NOMO-1 (cell line): Measurements from ENCODE around the gene SIPA1L3.
"Not testable (repeated sequence)": the region's sequence is repeated elsewhere in the genome, so short reads cannot be mapped to it uniquely, and the experiment has no call there.

Experiments
- DNase-seq, 2 experiments: peaks; one replicate each; lab custom pipeline; 2025; ENCODE audit not compliant: unreplicated experiment in 2 of 2; lab: John Stamatoyannopoulos, UW

The SIPA1L3 gene

DNA sequence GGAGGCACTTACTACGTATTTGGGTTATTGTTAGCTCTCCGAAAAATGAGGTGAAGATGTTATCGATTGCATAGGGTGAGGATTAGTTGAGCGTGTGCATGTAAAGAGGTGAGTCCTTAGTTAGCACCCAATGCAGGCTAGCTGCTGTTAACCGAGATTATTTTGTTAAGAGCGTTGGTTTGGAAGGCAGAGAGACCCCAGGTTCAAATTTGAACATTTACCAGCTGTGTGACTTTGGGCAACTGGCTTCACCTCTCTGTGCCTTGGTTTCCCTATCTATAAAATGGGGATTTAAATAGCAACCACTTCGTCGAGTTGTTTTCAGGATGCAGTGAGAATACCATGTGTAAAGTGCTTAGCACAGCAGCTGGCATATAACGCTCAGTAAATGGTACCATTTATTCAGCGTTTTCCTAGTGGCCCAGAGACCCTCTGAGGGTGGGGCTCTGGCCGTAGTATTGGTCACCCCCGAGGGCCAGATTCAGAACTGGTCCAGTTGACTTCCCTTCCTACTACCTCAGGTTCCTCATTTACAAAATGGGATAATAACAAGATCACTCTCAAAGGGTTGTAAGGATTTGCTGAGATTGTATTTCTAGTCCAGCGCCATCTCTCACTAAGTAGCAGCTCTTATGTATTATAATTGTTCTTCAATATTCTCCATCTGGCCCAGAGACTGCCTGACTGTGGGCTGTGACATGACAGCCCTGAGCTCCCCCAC, 887 bp downstream of the SIPA1L3 start:
- DNase-seq = no peak

DNA sequence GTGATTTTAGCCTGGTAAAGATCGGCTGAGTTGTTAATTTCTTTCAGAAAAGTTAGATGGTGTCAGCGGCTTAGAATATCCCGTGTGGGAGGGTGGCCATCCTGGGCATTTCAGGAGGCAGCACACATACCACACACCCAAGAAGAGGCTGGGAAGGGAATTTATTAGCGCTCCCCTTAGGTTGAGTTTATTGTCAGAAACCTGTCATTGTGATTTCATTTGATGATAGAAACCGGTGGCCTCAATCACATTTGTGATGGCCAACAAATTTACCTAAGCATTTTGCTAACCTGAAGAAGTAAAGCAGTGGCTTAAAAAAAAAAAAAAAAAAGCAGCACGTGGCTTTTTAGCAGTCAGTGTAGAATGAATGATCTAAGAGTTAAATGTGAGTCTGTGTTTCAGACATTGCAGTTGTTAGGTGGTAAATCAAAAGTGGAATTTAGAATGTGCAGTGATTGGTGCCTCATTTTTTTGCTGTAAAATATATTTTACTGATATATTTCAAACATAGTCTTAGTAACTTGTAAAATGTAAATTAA, 2.7 kb downstream of the SIPA1L3 start:
- no peak for DNase-seq

DNA sequence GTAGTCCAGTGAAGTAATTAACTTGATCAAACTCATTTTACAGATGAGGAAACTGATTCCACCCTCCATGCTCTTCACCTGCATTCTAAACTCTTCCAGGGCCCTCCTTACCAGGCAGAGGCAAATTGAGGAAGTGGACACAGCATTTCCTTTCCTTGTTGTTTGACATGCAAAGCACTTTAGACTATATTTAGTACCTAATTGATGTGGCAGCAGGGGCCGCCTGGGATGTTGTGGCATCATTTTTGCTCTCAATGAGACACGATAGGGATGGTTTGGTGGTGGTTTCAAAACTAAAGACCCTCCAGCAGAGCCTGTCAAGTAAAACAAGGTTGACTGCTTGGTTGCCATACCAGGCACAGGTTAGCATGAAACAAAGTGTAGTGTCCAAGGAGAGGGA, 7.9 kb downstream of the SIPA1L3 start:
- peak; percentile 74 to 84 for DNase-seq

DNA sequence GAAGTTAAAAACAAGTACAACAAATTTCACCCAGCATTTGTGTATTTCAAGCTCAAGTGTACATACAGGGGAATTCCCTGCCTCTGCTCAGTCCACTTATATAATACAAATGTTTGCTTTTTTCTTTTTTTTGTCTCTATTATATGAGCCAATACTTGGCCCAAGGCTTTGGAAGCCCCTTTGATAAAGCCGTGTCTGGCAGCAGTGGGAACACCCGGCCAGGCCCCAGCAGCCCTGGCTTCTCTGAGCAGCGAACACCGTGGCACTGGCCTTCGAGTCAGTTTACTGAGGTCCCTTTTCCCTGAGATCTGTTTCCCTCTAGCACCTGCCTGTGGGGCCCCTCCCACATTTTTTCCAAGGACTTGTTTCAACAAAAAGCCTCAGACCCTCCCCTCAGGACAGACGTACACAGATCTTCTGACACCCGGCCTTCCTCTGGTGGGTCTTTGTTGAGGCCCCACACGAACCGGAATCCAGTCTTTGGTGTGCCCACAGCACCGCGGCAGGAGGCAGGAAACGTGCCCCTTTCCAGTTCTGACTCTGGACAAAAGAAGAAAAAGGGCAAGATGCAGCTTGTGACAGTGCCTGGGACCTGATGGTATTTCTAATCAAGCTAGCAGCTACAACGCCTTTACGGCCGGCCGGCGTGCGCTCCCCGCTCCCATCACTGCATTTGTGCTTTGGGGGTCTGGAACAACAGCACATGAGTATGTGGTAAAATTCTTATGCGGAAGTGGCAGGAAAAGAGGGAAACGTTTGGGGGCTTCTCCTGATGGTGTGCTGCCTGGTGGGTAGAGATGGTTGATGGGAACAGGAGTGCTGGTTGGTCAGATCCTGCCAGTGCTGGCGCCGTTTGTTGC, 13.8 kb downstream of the SIPA1L3 start:
- DNase-seq = no peak

DNA sequence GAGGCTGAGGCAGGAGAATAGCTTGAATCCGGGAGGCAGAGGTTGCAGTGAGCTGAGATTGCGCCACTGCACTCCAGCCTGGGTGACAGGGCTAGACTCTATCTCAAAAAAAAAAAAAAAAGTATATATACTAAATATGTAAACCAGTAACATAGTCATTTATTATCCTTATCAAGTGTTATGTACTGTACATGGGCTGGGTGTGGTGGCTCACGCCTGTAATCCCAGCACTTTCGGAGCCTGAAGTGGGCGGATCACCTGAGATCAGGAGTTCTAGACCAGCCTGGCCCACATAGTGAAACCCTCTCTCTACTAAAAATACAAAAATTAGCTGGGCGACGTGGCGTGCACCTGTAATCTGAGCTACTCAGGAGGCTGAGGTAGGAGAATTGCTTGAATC, 17.6 kb downstream of the SIPA1L3 start:
- not testable (repeated sequence) for DNase-seq

DNA sequence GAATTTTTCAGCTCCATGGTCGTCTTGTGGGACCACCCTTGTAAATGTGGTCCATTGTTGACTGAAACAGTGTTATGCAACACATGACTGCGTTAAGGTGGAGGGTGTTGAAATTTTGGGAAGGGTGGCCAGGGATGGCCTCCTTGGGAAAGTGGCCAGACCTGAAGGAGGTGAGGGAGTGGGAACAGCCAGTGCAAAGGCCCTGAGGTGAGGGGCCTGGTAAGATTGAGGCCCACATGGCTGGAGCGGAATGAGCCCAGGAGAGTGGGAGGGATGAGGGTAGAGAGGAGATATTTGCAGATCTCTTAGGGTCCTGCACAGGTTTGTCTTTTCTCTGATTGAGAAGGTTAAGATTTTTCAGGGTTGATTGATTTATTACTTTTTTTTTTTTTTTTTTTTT, 18.2 kb downstream of the SIPA1L3 start:
- DNase-seq = no peak

DNA sequence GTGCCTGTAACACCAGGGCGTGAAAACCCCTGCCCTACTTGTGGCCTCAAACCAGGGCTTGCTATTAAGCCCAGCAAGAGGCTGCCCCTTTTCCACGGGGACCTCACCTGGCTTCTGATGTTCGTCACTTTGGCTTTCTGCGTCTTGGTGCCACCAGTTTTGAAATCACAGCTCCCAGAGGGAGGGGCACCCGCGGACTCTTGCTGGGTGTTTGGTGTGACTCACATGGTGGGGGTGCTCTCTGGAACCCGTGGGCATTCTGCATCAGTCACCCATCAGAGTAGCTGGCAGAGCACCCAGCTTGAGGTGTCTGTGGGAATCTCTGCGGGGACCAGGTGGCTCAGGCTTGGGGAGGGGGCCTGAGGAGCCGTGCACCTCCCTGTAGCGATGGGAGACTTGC, 19.2 kb downstream of the SIPA1L3 start:
- DNase-seq = no peak

DNA sequence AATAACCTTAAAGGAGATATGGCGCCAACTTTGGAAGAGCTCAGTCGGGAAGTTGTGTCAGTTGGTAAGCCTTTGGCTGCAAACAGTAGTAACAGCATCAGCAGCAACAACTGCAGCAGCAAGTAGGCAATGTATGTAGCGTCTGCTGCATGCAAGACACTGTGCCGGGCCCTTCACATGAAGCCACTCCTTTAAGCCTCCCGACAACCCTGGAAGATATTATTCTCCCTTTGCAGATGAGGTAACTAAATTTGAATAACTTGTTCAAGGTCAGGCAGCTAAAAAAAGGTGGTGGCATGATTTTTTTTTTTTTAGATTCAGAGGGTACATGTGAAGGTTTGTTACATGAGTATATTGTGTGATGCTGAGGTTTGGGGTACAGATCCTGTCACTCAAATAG, 19.7 kb downstream of the SIPA1L3 start:
- no peak for DNase-seq

DNA sequence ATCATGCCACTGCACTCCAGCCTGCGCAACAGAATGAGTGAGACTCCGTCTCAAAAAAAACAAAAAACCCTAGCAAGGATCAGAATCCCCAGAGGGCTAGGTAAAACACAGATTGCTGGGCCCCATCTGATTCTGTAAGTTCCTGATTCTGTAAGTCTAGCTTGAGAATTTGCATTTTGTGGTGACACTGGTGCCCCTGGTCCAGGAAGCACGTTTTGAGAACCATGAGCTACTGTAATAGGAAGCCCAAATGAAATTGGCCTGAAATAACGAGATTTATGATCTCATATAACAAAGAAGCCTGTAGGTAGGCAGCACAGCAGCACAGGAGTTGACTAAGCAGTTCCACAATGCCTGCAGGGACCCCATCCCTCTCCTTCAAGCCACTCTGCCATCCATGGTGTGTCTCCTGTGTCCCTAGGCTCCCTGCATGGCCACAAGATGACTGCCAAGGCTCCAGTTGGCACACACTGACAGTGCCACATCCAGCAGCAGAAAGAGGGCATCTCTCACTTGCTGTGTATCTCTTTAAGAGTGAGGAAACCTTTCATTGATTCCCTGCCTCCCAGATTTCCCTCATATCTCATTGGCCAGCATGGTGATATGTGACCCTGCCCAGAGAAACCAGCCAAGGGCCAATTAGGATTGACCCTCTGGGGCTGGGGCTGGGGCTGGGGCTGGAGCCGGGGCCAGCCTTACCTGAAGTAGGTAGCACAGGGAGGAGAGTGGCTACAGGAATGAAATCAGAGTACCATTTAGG, 21.7 kb downstream of the SIPA1L3 start:
- peak; percentile 84 to 87 for DNase-seq

DNA sequence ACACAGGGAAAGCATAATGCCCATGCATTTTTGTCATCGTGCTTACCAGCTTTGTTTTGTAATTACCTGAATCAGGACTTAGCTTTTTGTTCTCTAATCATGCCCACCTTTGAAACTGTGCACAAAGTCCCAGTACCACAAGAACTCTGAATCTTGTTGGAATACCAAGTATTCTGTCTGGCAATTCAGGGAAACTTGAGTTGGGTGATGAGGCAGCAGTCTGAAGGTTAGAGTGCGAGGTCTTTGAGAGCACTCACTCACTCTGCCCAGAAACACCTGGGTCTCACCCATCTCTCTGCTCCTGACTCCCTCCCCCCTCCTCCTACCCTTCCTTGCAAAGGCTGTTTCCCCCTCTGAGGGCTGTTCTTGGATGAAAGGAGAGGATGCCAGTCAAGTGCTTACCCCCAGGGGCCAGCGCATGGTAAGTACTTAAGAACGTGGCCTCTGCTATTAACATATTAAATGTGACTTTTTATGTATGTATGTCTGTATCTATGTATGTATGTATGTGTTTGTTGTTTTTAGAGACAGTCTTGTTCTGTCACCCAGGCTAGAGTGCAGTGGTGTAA, 22.4 kb downstream of the SIPA1L3 start:
- DNase-seq = no peak

DNA sequence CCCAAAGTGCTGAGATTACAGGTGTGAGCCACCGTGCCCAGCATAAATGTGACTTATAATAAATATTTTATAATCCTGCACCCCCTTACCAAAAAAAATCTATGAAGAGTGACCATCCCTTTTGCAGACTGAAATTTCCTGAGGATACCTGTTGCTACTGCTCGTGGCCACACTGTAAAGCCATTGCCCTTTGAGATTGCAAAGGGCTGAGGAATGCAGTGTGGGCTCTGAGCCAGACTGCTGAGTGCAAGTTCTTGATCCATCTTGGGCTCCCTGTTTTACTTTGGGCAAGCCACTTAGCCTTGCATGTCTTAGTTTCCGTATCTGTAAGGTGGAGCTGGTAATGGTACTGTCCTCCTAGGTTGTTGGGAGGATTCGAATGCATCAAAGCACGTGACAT, 23.4 kb downstream of the SIPA1L3 start:
- no peak for DNase-seq

DNA sequence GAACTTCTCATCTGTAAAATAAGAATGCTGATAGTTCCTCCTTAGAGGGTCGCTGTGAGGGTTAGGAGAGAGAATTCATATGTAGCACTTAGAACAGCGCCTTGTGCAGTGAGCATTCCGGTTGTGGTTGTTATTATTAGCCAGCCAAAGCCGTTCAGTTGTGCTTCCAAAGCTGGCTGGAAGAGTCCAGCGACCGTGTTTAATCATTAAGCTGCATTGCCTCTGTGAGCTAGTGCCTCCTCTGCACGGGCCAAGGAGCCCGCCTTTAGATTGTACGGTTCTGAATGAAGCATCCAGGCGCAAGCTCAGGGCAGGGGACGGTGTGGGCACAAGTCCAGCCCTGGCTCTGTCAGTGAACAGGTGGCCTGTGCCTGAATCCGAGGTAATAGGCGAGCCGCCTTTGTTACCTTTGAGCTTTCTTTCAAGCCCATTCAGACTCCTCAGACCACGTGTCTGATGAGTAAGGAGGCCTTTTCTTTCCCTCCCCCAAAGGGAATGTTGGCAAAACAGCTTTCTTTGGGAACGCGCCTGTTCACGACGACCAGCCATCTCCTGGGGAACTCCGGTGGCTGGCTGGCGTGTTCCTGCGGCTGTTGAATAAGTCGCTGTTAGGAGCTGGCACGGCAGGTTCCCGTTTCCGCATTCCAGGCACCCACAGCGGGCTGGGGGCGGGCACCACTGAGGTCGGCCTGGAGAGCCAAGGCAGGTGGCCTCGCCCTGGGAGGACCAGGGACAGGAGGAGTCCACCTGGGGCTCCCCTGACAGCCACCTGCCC, 25.1 kb downstream of the SIPA1L3 start:
- peak; percentile 44 to 54 for DNase-seq

DNA sequence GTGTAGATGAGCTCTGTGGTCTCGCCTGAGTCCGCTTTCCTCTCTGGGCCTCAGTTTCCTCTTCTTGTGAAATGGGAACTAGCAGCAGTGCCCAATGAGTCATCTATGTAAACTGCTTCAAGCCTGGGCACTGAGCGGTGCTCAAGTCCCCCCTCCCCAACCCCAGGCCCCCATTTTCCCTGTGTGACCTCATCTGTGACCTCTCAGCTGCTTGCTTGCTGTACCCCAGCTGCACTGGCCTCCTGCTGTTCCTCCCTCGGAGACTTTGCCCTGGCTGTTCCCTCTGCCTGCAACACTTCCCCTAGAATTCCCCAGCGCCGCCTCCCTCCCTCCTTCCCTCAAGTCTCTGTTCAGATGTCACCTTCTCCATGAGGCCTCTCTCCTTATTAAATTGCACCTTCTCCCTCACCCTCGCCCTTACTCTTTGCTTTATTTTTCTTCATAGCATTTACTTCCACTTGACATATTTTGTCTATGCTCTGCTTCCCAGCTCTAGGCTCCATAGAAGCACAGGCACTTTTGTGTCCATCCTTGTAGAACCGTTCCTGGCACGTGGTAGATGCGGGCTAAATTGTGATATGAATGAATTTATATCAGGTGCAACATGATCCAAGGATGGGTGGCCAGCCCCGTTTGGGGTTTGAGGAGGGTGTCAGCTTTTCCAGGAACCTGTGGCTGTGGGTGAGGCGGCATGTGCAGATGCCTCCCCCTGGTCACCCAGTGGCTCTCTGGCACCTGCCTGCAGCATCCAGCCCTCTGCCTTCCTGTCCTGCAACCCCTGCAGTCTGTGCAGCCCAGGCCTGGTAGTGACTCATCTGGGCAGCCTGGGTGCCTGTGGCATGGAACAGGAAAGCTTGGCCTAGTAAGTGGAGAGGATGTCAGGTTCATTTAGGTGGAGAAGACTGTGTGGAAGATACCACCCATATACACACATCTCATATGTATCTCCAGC, 26.3 kb downstream of the SIPA1L3 start:
- no peak for DNase-seq

DNA sequence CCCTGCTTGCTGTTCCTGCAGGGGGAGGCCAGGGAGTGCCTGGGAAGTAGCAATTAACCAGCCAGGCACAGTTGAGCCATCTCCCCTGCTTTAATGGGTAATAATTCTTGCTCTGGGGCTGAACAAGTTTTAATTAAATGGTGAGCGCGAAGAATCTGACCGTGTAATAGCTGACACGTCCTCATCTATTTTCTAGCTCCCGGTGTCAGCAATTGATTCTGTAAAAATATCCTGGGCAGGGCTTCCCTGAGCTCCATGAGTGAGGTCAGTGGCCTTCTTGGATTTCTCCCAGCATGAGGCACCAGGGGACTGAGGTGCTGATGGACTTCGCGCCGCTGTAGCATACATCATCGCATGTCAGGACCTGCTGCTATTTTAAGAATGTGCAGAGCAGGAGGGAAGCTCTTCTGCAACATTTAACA, 26.9 kb downstream of the SIPA1L3 start:
- no peak for DNase-seq

DNA sequence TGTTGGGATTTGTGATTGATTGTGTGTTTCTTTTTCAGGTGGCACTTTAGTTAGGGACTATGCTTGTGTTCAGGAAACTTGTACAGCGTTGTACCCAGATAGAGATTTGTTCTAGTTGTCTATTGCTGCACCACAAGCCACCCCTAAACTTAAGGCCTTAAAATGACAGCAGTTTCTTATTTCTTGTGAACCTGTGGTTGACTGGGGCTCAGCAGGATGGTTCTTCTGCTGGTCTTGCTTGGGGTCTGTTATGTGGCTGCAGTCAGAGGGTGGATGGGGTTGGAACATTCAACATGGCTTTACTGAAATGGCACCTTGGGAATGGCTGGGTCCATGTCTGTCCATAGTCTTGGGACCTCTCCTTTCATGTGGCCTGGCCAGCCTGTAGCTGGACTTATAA, 28.3 kb downstream of the SIPA1L3 start:
- DNase-seq = no peak

DNA sequence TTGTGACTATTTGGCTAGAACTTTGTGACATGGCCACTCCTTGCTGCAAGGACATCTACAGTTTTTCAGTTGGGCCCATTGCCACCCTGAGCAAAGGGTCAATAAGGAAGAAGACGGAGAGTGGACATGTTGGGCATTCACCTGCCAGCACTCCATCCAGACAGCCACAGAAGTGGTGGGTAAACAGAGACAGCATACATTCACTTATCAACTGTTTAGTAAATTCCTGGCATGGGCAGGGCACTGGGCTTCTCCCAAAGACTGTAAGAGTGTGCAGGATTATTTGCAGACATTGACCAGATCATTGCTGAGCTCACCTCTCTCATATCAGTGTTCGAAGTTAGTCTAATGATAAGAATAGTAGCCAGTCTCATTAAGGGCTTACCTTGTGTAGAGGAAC, 29.2 kb downstream of the SIPA1L3 start:
- DNase-seq = no peak

DNA sequence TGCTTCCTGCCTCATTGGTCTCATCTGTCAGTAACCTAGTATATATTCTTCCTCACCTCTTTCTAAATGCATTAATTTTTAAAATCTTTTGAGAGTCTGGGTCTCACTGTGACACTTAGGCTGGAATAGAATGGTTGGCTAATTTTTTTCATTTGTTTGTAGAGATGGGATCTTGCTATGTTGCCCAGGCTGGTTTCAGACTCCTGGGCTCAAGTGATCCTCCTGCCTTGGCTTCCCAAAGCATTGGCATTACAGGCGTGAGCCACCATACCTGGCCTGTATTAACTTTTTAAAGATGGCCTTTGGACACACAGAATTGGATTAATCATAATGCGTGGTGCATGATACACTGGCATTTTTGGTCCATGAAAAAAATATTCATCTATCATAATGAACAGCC, 29.9 kb downstream of the SIPA1L3 start:
- DNase-seq = no peak

DNA sequence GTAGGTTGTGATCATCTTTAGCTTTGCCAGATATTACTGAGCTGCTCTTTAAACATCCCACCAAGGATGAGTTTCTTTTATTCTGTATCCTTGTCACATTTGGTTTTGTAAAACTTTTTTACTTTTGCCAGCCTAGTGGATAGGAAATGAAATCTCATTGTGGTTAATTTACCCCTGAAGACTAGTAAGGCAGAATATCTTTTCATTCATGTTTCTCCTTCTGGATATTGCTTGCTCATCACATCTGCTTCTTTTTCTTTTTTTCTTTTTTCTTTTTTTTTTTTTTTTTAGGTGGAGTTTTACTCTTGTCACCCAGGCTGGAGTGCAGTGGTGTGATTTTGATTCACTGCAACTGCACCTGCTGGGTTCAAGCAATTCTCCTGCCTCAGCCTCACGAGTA, 31.3 kb downstream of the SIPA1L3 start:
- DNase-seq = no peak
